Sigmoid colon (tissue), 3 donors: ENCODE measurements around the gene GABBR2.

ENCODE experiments used
- POLR2A ChIP-seq, 2 donors: fragments of 450-650 bp; IDR thresholded peaks; one replicate each; pipeline ENCODE4 v1.6.1; 2016; ENCODE audit warnings: antibody characterized with exemption in 2 of 2, mild to moderate bottlenecking in 2 of 2, moderate library complexity in 2 of 2
- TF ChIP-seq, protein P1 (sequence below), 4 experiments: fragments of 450-650 bp in 3 of 4; fragments of 200-600 bp in 1 of 4; IDR thresholded peaks; one replicate each; pipeline ENCODE4 v1.5.1; 2016 to 2019; ENCODE audit warnings: antibody characterized with exemption in 4 of 4, mild to moderate bottlenecking in 3 of 4, moderate library complexity in 2 of 4

DNA sequence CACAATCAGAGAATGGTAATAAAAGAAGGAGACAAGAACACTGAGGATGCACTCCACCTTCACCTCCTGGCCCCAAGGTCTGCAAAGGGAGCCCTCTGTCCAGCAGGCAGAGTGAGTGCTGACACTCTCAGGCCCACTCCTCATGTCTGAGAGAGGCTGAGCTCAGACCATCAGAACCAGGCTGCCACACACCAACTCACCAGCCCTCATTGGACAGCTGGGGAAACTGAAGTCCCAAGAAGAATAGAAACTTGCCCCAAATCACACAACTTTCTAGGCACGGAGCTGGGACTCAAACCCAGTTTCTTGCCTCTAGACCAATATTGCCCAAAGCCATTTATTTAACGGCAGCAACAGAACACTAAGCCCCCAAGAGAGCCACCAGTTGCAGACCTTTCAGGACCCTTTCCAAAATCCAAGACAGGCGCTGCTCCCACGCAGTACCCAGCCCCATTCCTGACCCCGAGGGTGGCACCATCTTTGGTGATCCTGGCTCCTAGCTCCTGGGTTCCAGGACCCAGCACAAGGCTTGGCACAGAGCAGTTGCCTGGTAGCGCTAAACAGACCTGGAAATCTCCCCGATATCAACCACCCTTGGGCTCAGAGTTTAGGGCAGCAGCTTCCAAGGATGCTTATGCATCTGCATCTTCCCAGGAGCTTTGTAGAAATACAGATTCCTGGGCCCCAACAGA, 192.4 kb downstream of the GABBR2 start:
- no peak for TF ChIP-seq POLR2A (IDR thresholded peaks at IDR 0.05)
- TF ChIP-seq, protein P1, sequence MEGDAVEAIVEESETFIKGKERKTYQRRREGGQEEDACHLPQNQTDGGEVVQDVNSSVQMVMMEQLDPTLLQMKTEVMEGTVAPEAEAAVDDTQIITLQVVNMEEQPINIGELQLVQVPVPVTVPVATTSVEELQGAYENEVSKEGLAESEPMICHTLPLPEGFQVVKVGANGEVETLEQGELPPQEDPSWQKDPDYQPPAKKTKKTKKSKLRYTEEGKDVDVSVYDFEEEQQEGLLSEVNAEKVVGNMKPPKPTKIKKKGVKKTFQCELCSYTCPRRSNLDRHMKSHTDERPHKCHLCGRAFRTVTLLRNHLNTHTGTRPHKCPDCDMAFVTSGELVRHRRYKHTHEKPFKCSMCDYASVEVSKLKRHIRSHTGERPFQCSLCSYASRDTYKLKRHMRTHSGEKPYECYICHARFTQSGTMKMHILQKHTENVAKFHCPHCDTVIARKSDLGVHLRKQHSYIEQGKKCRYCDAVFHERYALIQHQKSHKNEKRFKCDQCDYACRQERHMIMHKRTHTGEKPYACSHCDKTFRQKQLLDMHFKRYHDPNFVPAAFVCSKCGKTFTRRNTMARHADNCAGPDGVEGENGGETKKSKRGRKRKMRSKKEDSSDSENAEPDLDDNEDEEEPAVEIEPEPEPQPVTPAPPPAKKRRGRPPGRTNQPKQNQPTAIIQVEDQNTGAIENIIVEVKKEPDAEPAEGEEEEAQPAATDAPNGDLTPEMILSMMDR (IDR thresholded peaks at IDR 0.05) = no peak
